GM19452 (cell line): ENCODE results near the gene GABRB2.
"Not testable (repeated sequence)": the region's sequence is repeated elsewhere in the genome, so short reads cannot be mapped to it uniquely, and the experiment has no call there.

Experiments used
- ATAC-seq: cut with Tn5 transposase; IDR thresholded peaks from one replicate; pipeline ENCODE4 v1.9.1; 2021; ENCODE audit not compliant: unreplicated experiment

Gene GABRB2

DNA sequence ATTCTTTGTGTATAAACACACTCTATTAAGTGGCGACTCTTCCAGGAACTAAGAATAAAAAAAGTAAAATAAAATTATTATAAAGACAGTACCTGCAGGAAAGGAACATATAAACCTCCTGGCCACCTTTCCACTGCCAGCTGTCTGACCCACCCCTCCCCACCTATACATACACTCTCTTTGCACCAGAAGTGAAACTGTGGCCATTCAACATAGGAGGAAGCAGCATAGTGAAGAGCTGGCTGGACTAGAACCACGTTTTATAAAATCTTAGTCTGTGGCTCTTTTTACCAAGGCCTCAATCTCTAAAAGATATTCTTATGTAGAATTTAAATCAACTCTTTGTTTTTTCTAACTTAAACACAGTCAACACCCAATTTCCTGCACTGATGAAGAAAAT lies 289.6 kb downstream of the GABRB2 start:
- no peak for ATAC-seq

DNA sequence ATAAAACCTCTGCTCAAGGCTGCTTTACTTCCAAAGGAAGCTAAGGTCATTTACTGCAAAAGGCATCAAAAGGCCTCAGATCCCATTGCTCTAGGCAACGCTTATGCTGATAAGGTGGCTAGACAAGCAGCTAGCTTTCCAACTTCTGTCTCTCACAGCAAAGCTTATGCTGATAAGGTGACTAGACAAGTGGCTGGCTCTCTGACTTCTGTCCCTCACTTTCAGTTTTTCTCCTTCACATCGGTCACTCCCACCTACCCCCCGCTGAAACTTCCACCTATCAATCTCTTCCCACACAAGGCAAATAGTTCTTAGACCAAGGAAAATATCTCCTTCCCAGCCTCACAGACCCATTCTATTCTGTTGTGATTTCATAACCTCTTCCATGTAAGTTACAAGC lies 293.6 kb downstream of the GABRB2 start:
- ATAC-seq: not testable (repeated sequence)

DNA sequence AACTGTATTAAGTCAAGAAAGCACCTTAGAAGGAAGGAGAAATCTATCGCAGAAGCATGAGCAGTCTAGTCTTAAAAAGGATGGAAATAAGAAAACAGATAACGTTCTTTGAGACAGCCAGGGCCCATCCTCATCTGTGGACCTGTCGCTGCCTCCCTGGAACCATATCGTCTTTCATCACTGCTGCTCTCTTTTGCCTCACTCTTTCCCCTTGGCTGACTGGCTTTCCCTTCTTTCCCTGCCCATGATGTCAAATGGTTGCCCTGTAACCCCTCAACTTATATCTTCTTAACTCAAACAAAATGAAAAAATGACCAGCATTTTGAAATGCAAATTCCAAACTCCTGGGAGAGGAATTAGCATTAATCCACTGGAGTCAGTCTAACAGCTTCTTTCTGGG lies 299.8 kb downstream of the GABRB2 start:
- no peak for ATAC-seq

DNA sequence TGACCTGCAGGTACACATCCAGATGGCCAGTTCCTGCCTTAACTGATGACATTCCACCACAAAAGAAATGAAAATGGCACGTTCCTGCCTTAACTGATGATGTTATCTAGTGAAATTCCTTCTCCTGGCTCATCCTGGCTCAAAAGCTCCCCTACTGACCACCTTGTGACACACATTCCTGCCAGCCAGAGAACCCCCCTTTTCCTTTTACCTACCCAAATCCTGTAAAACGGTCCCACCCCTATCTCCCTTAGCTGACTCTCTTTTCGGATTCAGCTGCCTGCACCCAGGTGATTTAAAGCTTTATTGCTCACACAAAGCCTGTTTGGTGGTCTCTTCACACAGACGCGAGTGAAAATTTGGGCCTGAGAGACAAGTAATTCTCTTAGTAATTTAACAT lies 300.7 kb downstream of the GABRB2 start:
- not testable (repeated sequence) for ATAC-seq
